Heart left ventricle (tissue), 16 donors: ENCODE data around the gene DNAJC17. TPM values are rescaled to one million over a fixed set of nuclear protein-coding genes. Genes with fewer than 3 reads are reported as not detected.
A peak's percentile ranks its signal among the peaks of the same experiment; 100 is the strongest.

Source experiments
- ATAC-seq, 4 donors: fragments of 200-7000 bp; cut with Tn5 transposase; one replicate each; pipeline ENCODE4 v1.9.1; 2020 to 2022; ENCODE audit warnings: moderate library complexity in 4 of 4, mild to moderate bottlenecking in 3 of 4, moderate number of reproducible peaks in 1 of 4
- DNase-seq, 5 donors: peaks; one replicate each; pipeline ENCODE4 v3.0.0-alpha.2; 2020
- H3K27ac ChIP-seq, 12 donors: fragments of 200-600 bp; sonication (generic) in 4 of 12; one replicate each; pipeline versions ENCODE4 v1.5.0 to v1.8.0; 2016 to 2022; ENCODE audit warnings: mild to moderate bottlenecking in 2 of 12
- H3K27me3 ChIP-seq, 9 donors: fragments of 200-600 bp; sonication (generic) in 2 of 9; one replicate each; pipeline versions ENCODE4 v1.5.1 to v1.8.0; 2016 to 2022; ENCODE audit warnings: mild to moderate bottlenecking in 3 of 9
- H3K36me3 ChIP-seq, 9 donors: fragments of 200-600 bp; sonication (generic) in 2 of 9; one replicate each; pipeline versions ENCODE4 v1.5.0 to v1.8.0; 2018 to 2022; ENCODE audit warnings: mild to moderate bottlenecking in 2 of 9
- H3K4me1 ChIP-seq, 12 donors: fragments of 200-600 bp; sonication (generic) in 4 of 12; one replicate each; pipeline versions ENCODE4 v1.5.0 to v1.8.0; 2016 to 2022; ENCODE audit warnings: mild to moderate bottlenecking in 3 of 12
- H3K4me3 ChIP-seq, 12 donors: fragments of 200-600 bp; sonication (generic) in 4 of 12; one replicate each; pipeline versions ENCODE4 v1.5.0 to v1.8.0; 2017 to 2022; ENCODE audit warnings: mild to moderate bottlenecking in 9 of 12, moderate library complexity in 4 of 12
- H3K9me3 ChIP-seq, 12 donors: fragments of 200-600 bp; sonication (generic) in 4 of 12; one replicate each; pipeline versions ENCODE4 v1.5.0 to v1.8.0; 2016 to 2022; ENCODE audit warnings: mild to moderate bottlenecking in 1 of 12
- POLR2A ChIP-seq, 2 donors: fragments of 450-650 bp; IDR thresholded peaks; one replicate each; pipeline ENCODE4 v1.6.1; 2017; ENCODE audit warnings: antibody characterized with exemption in 2 of 2, mild to moderate bottlenecking in 2 of 2, moderate library complexity in 2 of 2
- WGBS, 4 donors: extraction: QIAGEN DNeasy Blood & Tissue Kit in 2 of 4; methylation state at CpG; one replicate each; pipeline versions ENCODE4 v1.1.5 to v1.1.7; 2013 to 2018; 5-methylcytosine and 5-hydroxymethylcytosine counted together
- intact Hi-C, 10 donors: fragments of 100-400 bp; cut with DNase I; formaldehyde crosslinking; loops; one replicate each; pipeline versions ENCODE4 v1.11.1 to v1.14.2; 2022
- polyA plus RNA-seq, 2 donors: library from polyadenylated mRNA; stranded (reverse); fragments of 200-250 nt; gene quantifications; one replicate each; pipeline ENCODE4 v1.2.3, GENCODE V29; 2013
- total RNA-seq, 9 donors: library from RNA; depleted of rRNA in 2 of 9; stranded (reverse); fragments of >200 nt in 2 of 9; fragmentation: NEBNext Ultra II Directional in 3 of 9; extraction: Animal tissue kit (Norgen Biotek cat#: 25700) in 3 of 9; gene quantifications; one replicate each; pipeline versions ENCODE4 v1.1.0 to v1.2.4, GENCODE V29; 2016 to 2023
- TF ChIP-seq, protein P1 (sequence below), 12 donors: fragments of 200-600 bp; sonication (generic) in 4 of 12; IDR thresholded peaks; one replicate each; pipeline versions ENCODE4 v1.5.0 to v1.8.0; 2018 to 2022; ENCODE audit warnings: antibody characterized with exemption in 12 of 12, mild to moderate bottlenecking in 5 of 12
- donor health status: ischemic (EF 13 %, LVEDD 7.1; RV severe dilation, severe dysfunction).
- donor health status: healthy with polysubstance abuse.
- donor health status: DM: no; HTN: yes; CAD: no.
- donor health status: DM: no; HTN: no; CAD: no.
- donor health status: ischemic (EF 25% LVEDD 6.9; RV normal size, moderate dysfunction).
- donor health status: ischemic (EF 25% LVEDD 5.7; RV mildly dilated, moderate dysfunction).
- donor health status: healthy.
- donor health status: DM: yes; HTN: yes; CAD: no.
- donor health status: ischemic (EF 35%, LVEDD 5.7; RV mildly dilated, moderate dysfunction).
- donor health status: nonischemic (EF 11% LVEDD 7.7; RV severe dilation, severe dysfunction).
- donor health status: DM: yes; HTN: yes; CAD: no.
- donor health status: PGD.
- donor health status: ischemic (EF 29% LVEDD 5.4; RV normal size, mild dysfunction).
- donor health status: nonischemic (EF 23%, LVEDD 6.1; RV moderate dilation, normal function).

The DNAJC17 gene
- total and polyA plus RNA-seq, 11 donors, result 7.6 to 29.9 (median 15.7) TPM

DNA sequence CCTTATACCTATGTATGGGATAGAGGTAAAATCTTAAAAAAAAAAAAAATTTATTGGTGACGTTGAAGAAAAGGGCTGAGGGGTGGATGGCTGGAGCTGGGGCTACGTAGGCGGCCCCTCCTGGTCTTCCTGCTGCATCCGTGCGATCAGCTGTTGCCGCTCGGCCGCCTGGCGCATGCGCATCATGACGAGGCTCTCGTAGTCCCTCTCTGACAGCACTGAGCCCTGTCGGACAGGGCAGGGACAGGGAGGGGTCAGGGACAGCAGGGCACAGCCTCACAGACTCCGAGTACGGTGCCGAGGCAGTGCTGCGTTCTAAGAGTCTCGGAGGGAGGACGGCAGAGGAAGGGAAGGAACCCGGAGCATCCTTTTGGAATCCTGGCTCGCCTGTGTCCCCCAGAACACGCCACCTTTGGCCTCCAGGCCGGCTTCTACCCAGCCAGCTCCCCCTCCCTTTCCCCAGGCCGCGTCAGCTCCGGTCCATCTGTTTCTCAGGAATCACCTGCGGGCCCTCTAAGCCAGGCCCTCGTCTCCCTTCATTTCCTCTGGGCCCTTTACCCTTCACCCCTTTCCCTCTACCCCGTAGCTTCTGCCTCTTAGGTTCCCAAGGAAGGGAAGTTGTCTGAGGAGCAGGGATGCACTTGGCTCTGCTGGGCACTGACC lies 39.3 kb downstream of the DNAJC17 start:
- ATAC-seq (no peak), DNase-seq (no peak)
- WGBS, 4 donors, result 92% methylated on average over 28 to 29 of the region's 29 CpGs
- Histone ChIP-seq H3K4me3 (no peak overlapping the region), H3K27me3 (no peaks in the 10 kb centered on the region), H3K27ac (no peak overlapping the region), H3K4me1 (peaks cover 0 to 54% (median 19%) of the 10 kb centered on the region in 12 donors), H3K36me3 (peaks cover 0 to 46% (median 15%) of the 10 kb centered on the region in 9 donors), H3K9me3 (no peaks in the 10 kb centered on the region)
- intact Hi-C loops, result loop anchor here in 4 of 10 donors (5.0 to 10.0 kb wide), 4 partner anchors 34 to 173 kb away; partner anchors contain the start of genes DNAJC17 (in 1 of the 4), KNL1 (in 1 of the 4), VPS18 (in 1 of the 4) and ZFYVE19 (in 1 of the 4)
- no peak for TF ChIP-seq POLR2A (IDR thresholded peaks at IDR 0.05)
- TF ChIP-seq, protein P1, sequence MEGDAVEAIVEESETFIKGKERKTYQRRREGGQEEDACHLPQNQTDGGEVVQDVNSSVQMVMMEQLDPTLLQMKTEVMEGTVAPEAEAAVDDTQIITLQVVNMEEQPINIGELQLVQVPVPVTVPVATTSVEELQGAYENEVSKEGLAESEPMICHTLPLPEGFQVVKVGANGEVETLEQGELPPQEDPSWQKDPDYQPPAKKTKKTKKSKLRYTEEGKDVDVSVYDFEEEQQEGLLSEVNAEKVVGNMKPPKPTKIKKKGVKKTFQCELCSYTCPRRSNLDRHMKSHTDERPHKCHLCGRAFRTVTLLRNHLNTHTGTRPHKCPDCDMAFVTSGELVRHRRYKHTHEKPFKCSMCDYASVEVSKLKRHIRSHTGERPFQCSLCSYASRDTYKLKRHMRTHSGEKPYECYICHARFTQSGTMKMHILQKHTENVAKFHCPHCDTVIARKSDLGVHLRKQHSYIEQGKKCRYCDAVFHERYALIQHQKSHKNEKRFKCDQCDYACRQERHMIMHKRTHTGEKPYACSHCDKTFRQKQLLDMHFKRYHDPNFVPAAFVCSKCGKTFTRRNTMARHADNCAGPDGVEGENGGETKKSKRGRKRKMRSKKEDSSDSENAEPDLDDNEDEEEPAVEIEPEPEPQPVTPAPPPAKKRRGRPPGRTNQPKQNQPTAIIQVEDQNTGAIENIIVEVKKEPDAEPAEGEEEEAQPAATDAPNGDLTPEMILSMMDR (IDR thresholded peaks at IDR 0.05), result no peak

DNA sequence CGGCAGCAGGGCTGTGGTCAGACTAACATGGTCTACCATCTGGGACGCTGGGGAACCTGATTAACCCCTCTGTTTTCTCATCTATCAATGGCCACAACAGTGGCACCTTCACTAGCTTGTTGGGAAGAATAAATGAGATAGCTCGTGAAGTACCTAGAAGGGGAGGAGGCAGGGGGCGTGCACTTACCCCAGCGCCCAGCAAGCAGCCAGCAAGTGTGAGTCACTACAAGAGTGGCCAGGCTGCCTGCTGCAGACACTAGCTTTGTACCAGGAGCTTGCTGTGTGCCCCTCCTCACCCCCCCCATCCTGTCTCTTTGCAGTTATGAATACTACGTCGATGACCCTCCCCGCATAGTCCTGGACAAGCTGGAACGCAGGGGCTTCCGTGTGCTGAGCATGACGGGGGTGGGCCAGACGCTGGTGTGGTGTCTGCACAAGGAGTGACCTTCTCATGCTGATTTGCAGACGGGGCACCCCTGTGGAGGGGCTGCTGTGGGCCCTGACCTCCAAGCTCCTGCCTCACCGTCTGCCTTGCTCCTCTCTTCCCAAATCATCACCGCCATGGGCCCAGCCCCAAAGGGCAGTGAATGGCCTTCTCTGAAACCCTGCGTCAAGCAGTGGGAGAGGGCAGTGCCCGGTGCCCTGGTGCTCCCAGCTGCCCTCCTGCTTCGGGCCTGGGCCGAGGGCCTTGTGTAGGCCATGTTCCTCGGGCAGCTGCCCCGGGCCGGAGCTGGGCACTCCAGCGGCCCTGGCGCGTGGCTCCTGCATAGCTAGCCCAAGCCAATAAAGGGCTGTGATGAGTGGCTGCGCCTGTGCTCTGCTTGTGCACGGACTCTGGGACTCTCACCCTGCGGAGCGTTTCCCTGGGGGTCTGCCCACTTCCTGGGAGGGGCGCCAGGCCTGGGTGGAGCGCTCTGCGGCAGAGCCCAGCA lies 40.1 kb downstream of the DNAJC17 start:
- DNase-seq (no peak), ATAC-seq (no peak)
- TF ChIP-seq, protein P1 (IDR thresholded peaks at IDR 0.05), result no peak
- TF ChIP-seq POLR2A (IDR thresholded peaks at IDR 0.05), result no peak
- 91 to 94% (median 93%) methylated on average over 27 to 32 of the region's 32 CpGs for WGBS, 4 donors
- intact Hi-C loops, result loop anchor here in 4 of 10 donors (5.0 to 10.0 kb wide), 4 partner anchors 35 to 172 kb away; partner anchors contain the start of genes DNAJC17 (in 1 of the 4), KNL1 (in 1 of the 4), VPS18 (in 1 of the 4) and ZFYVE19 (in 1 of the 4)
- H3K36me3 ChIP-seq, result peaks cover 0 to 38% (median 13%) of the 10 kb centered on the region in 9 donors
- H3K4me3 ChIP-seq, result no peak overlapping the region
- no peaks in the 10 kb centered on the region for H3K27me3 ChIP-seq
- peaks cover 0 to 60% (median 24%) of the 10 kb centered on the region in 12 donors for H3K4me1 ChIP-seq
- no peak overlapping the region for H3K27ac ChIP-seq
- H3K9me3 ChIP-seq, result no peaks in the 10 kb centered on the region

DNA sequence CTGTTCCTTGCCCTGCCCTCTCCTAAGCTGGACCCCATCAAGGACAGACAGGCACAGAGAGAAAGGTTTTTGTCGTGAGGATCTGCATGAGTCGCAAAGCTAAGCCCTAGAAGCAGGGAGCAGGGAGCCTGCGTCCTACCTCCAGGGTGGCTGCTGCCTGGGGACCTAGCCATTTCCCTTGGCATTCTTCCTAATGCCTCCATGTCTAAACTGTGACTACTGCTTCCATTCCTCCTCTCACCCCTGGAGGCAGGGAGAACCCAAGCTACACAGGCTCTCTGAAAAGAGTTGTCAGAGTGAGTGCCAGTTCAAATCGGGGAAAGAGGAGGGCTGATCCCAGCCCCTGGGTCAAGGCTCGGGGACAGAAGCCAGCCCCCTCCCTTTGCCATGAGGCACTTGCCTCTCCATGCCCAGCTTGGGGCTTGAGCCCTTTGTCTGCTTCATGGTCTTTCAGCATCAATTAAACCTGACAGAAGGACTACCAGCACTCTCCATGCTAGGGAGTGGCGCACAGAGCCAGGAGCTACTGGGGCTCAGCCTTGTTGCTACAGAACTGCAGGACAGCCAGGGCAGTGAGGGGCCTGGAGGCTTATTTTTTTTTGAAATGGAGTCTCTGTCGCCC lies 41.0 kb downstream of the DNAJC17 start:
- TF ChIP-seq, protein P1 (IDR thresholded peaks at IDR 0.05), result no peak
- no peak for TF ChIP-seq POLR2A (IDR thresholded peaks at IDR 0.05)

More for the DNA sequence above, 41.0 kb downstream of the DNAJC17 start:
- H3K4me3 ChIP-seq, result no peak overlapping the region
- DNase-seq, result no peak
- H3K27me3 ChIP-seq, result no peaks in the 10 kb centered on the region
- H3K9me3 ChIP-seq, result no peaks in the 10 kb centered on the region
- peak overlapping the region in 1 of 12 donors; percentile 80 for H3K27ac ChIP-seq
- intact Hi-C loops, result loop anchor here in 4 of 10 donors (5.0 to 10.0 kb wide), 4 partner anchors 36 to 172 kb away; partner anchors contain the start of genes DNAJC17 (in 1 of the 4), KNL1 (in 1 of the 4), VPS18 (in 1 of the 4) and ZFYVE19 (in 1 of the 4)
- peaks cover 0 to 60% (median 24%) of the 10 kb centered on the region in 12 donors for H3K4me1 ChIP-seq
- peaks cover 0 to 31% (median 5%) of the 10 kb centered on the region in 9 donors for H3K36me3 ChIP-seq
- no peak for ATAC-seq
- WGBS, 4 donors, result 60 to 70% (median 69%) methylated on average over 5 to 7 of the region's 7 CpGs
